GM12878 (cell line): ENCODE data around the gene LRRC8A.

Experiments used
- CTCF ChIP-seq, 3 experiments: IDR thresholded peaks in 2 of 3; conservative IDR thresholded peaks in 1 of 3; 2 replicates each; pipeline ENCODE4 v1.5.1; 2011; ENCODE audit warnings: low read depth in 3 of 3, low read length in 3 of 3, mild to moderate bottlenecking in 3 of 3, control low read depth in 2 of 3, moderate library complexity in 2 of 3, inconsistent platforms in 1 of 3, mixed read lengths in 1 of 3; ENCODE audit not compliant: control insufficient read depth in 2 of 3, insufficient read depth in 1 of 3; ENCODE audit errors: extremely low read depth in 1 of 3
- REST ChIP-seq: IDR thresholded peaks from 2 replicates; pipeline ENCODE4 v1.6.1; 2012; ENCODE audit warnings: mild to moderate bottlenecking, low read depth, low read length

- TF ChIP-seq REST (no peak), CTCF (IDR thresholded peaks at IDR 0.05 in 2 of 3, conservative IDR thresholded peaks at IDR 0.05 in 1 of 3; ENCODE audit: control insufficient read depth in 2 of 3, extremely low read depth in 1 of 3, insufficient read depth in 1 of 3, low read depth in 3 of 3, low read length in 3 of 3) (no peak)
Observed at GRCh38 chr9:128860937-128861336, 21.0 kb upstream of the LRRC8A start.
